Right renal pelvis (tissue), 4 donors: ENCODE results near the gene COLEC12. TPM values are rescaled to one million over a fixed set of nuclear protein-coding genes. Genes with fewer than 3 reads are reported as not detected.

Experiments used
- DNase-seq, 4 donors: peaks; one replicate each; pipeline ENCODE4 v3.0.0-alpha.2; 2013; ENCODE audit warnings: low read depth in 4 of 4, low spot score in 3 of 4, missing footprints in 1 of 4
- polyA plus RNA-seq, 4 donors: library from polyadenylated mRNA; unstranded; fragments of 120-200 nt; gene quantifications; one replicate each; pipeline ENCODE4 v1.2.1, GENCODE V29; 2013; ENCODE audit not compliant: insufficient read length in 4 of 4

The COLEC12 gene
- polyA plus RNA-seq, 4 donors, result 28.0 to 32.7 (median 29.1) TPM

GRCh38 chr18:364256-364826, 136.2 kb downstream of the COLEC12 start:
- no peak for DNase-seq

- DNase-seq, result no peak
Measured at GRCh38 chr18:363301-364085, 137.0 kb downstream of the COLEC12 start.

- no peak for DNase-seq
Measured at GRCh38 chr18:362311-363290, 137.9 kb downstream of the COLEC12 start.

GRCh38 chr18:361941-362310, 138.6 kb downstream of the COLEC12 start:
- no peak for DNase-seq

- DNase-seq, result no peak
Measured at GRCh38 chr18:361100-361732, 139.3 kb downstream of the COLEC12 start.

- no peak for DNase-seq
Measured at GRCh38 chr18:360676-361075, 139.8 kb downstream of the COLEC12 start.

- no peak for DNase-seq
Measured at GRCh38 chr18:356778-357177, 143.7 kb downstream of the COLEC12 start.

GRCh38 chr18:355678-356077, 144.8 kb downstream of the COLEC12 start:
- no peak for DNase-seq

GRCh38 chr18:354471-354870, 146.0 kb downstream of the COLEC12 start:
- DNase-seq, result no peak

GRCh38 chr18:354003-354402, 146.5 kb downstream of the COLEC12 start:
- no peak for DNase-seq

- no peak for DNase-seq
Measured at GRCh38 chr18:352438-352837, 148.1 kb downstream of the COLEC12 start.

GRCh38 chr18:350953-351572, 149.4 kb downstream of the COLEC12 start:
- no peak for DNase-seq

- no peak for DNase-seq
Measured at GRCh38 chr18:346600-346999, 153.9 kb downstream of the COLEC12 start.

GRCh38 chr18:341102-341501, 159.4 kb downstream of the COLEC12 start:
- DNase-seq, result no peak

GRCh38 chr18:340044-340443, 160.5 kb downstream of the COLEC12 start:
- no peak for DNase-seq

GRCh38 chr18:339200-339599, 161.3 kb downstream of the COLEC12 start:
- no peak for DNase-seq

GRCh38 chr18:336713-337112, 163.8 kb downstream of the COLEC12 start:
- no peak for DNase-seq

GRCh38 chr18:335733-336132, 164.8 kb downstream of the COLEC12 start:
- no peak for DNase-seq

- DNase-seq, result no peak
Measured at GRCh38 chr18:334575-335132, 165.8 kb downstream of the COLEC12 start.
